Measurements from ENCODE around the gene GAPT.

DNA sequence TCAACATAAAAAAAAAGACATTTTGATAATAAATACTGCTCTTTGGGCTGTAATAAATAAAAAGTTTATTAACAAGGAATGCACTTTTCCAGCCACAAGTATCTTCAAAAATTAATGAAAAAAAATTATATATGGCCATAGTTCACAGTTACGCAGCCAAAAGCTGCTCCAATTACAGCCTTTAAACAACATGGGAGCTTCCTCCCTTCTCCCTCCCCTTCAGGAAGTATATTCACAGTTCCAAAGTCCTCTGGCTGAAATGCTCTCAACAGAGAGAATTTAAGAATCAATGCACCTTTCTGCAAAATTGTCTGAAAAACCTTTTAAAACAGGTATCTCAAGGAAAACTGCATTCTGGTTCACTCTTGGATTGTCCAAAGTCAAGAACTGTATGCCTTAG is 37.2 kb upstream of the GAPT start:
- TF ChIP-seq POLR2A (IDR thresholded peaks at IDR 0.05), result no peak
- no peak for TF ChIP-seq CTCF (IDR thresholded peaks at IDR 0.05)
